ENCODE data around the gene NUDCD3.

NUDCD3 gene

DNA sequence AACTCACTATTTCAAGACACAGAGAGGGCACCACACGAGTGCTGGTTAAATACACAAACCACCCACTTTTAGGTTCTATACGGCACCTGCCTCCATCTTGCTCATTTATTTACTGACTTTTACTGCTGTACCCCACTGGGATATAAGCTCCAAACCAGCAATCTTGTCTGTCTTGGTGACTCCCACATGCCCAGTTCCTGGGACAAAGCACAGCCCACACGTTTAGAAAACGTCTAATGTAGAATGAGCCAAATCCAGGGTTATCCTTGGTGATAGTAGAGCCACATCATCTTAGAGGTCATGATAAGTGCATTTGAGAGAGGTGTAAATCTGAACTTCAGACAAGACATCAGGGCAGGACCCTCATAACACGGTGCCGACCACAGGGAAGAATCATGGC, 73.5 kb downstream of the NUDCD3 start:
- ATAC-seq: no peak
- H3K27ac Mint-ChIP-seq: no peak overlapping the region
- H3K36me3 Mint-ChIP-seq: peaks cover 66% of the 10 kb centered on the region
- H3K9me3 Mint-ChIP-seq: peaks cover under 1% of the 10 kb centered on the region
- no peaks in the 10 kb centered on the region for H3K27me3 Mint-ChIP-seq
- H3K4me1 Mint-ChIP-seq: peaks cover 23% of the 10 kb centered on the region
- H3K4me3 Mint-ChIP-seq: no peak overlapping the region

DNA sequence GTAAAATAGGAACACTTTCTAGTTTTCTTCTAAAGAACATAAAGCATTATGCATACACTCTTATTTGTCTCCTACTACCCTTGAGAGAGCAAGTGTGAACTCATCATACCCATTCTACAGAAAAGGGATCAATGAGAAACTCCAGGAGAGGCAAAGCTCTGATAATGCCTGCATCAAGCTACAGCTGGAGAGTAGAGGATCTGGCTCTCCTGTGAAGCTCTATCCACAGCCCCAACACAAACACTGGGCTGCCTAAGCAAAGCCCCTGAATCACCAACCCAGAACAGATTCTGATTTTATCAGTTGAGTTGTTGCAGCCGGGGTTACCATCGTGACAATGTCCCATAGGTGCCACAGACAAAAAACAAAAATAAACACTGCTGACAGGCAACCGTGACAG, 74.9 kb downstream of the NUDCD3 start:
- no peak for ATAC-seq
- no peak overlapping the region for H3K27ac Mint-ChIP-seq

DNA sequence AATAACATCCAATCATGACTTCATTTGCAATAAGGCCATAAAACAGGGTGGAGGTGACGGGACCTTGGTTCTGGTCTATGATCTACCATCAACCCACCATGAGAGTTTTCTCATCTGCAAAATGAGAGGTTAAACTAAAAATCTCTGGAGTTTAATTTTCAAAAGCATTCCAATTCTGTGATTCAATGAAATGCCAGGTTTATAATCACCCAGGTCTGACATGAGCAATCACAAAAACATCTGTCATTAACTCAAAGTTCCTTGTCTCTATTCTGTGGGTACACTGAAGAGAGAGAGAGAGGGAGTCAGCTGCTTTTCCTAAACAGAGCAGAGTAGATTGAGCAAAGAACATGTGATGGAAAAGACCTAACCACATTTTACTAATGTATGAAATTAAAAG, 75.4 kb downstream of the NUDCD3 start:
- no peak overlapping the region for H3K4me3 Mint-ChIP-seq
- peaks cover 66% of the 10 kb centered on the region for H3K36me3 Mint-ChIP-seq
- ATAC-seq: no peak
- peaks cover 4% of the 10 kb centered on the region for H3K4me1 Mint-ChIP-seq
- no peaks in the 10 kb centered on the region for H3K27me3 Mint-ChIP-seq
- peaks cover 5% of the 10 kb centered on the region for H3K9me3 Mint-ChIP-seq
- no peak overlapping the region for H3K27ac Mint-ChIP-seq

More for the DNA sequence above, 74.9 kb downstream of the NUDCD3 start:
- Mint-ChIP-seq H3K36me3 (peaks cover 66% of the 10 kb centered on the region), H3K27me3 (no peaks in the 10 kb centered on the region), H3K4me1 (peaks cover 9% of the 10 kb centered on the region), H3K9me3 (peaks cover 5% of the 10 kb centered on the region), H3K4me3 (no peak overlapping the region)

DNA sequence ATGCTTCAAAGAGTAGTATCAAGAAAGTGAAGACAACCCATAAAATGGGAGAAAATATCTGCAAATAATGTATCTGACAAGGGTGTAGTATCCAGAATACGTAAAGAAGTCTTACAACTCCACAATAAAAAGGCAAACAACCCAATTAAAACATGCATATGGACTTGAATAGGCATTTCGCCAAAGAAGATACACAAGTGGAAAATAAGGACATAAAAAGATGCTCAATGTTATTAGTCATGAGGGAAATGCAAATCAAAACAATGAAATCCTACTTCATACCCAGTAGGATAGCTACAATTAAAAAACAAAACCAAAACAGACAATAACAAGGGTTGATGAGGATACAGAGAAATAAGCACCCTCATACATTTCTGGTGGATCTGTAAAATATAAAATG, 79.2 kb downstream of the NUDCD3 start:
- Mint-ChIP-seq H3K36me3 (peaks cover 58% of the 10 kb centered on the region), H3K4me3 (no peak overlapping the region), H3K27me3 (no peaks in the 10 kb centered on the region), H3K4me1 (peaks cover 16% of the 10 kb centered on the region), H3K9me3 (peaks cover 5% of the 10 kb centered on the region), H3K27ac (no peak overlapping the region)
- ATAC-seq: no peak

DNA sequence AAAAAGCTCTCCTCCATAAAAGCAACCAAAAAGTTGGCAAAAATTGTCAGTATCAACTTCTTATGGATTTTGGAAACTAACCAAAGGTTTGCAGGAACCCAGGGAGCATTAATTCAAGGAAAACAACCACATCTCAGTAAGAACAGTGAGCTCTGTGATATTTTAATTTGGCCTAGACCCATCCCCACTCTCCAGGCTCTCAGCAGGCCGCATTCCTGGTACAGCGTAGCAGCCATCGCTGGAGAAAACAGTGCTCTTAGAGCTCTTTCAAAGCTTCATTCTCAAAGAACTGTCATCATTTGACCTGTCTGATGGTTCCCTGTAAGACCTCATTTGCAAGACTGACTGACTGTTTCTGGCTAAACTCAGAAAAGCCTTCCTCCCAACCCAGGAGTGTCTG, 81.9 kb downstream of the NUDCD3 start:
- Mint-ChIP-seq H3K9me3 (peaks cover 5% of the 10 kb centered on the region), H3K4me3 (no peak overlapping the region), H3K36me3 (peaks cover 61% of the 10 kb centered on the region), H3K4me1 (peaks cover 17% of the 10 kb centered on the region), H3K27ac (no peak overlapping the region), H3K27me3 (no peaks in the 10 kb centered on the region)
- no peak for ATAC-seq

DNA sequence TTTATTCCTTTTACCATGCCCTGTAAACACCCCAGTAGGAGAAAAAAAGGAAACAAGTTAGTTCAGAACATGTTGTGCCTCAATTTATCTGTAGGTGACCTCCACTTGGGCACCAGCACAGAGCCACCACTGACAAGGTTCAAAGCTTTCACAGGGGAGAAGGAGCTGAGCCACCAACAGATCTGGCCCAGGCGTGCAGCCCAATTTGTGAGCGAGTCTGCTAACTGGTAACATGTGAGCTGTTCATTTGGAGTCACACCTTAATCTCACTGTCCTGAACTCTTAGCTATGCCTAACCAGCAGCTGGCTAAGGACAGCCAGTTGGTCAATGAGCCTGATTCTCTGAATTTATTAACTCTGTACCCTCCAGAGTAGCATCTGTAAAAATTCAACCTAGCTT, 86.7 kb downstream of the NUDCD3 start:
- Mint-ChIP-seq H3K27me3 (no peaks in the 10 kb centered on the region), H3K36me3 (peaks cover 55% of the 10 kb centered on the region), H3K4me1 (peaks cover 9% of the 10 kb centered on the region), H3K9me3 (no peaks in the 10 kb centered on the region), H3K27ac (no peak overlapping the region), H3K4me3 (no peak overlapping the region)
- ATAC-seq: no peak

DNA sequence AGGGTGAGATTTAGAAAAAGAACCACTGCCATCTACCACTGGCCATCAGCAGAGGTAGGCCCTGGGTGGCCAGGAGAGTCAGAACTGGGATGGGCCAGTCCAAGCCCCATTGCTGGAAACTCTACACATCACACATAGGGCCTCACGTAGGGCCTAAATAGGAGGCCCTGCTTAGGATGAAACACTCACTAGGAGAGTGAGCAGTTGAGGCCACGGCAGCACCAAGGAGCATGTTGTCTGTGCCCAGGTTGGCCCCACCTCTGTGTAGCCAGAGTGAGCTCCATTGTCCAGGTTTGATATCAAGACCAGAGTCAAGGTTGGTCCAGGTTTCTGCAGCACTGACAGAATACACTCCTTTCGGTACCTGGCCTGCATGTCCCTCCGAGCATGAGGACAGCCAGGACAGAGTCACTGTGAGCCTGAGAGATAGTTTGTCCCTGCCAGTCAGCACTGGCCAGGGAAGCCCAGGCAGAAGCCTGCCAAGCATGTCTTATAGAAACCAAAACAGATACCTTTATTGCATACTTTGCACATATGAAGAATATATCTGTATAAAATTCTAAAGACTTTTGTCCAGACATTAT, 87.2 kb downstream of the NUDCD3 start:
- H3K27ac Mint-ChIP-seq: no peak overlapping the region

DNA sequence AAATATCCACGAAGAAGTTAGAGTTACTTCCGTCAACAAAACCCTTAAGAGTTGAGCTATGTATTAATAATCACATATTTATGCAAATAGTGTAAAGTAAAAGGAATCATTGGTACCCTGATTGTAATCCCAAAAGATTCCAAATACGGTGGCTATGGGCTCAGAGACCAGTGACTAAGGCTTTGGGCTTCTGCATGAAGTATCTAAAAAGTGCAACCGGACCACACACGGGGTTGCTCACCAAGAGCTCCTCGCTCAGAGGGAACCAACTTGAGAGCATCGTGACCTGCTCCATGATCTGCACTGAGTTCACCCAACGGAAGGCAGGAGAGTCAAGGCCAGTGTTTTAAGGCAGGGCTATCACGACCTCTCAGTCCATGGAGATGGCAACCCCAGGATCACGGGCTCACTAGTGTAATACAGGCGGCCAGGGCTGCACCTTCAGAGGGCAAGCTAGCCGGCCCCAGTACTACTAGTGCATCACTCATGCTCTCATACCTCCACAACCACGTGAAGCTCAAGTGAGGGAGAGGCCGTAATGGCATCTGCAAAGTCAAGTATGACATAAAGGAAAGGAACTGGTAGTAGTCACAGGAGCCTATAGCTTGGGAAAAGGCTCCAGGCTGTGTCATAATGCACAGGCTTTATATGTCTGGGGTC, 87.9 kb downstream of the NUDCD3 start:
- Mint-ChIP-seq H3K36me3 (peaks cover 66% of the 10 kb centered on the region), H3K27me3 (no peaks in the 10 kb centered on the region), H3K4me3 (no peak overlapping the region), H3K27ac (no peak overlapping the region), H3K4me1 (peaks cover 9% of the 10 kb centered on the region), H3K9me3 (no peaks in the 10 kb centered on the region)
- ATAC-seq: no peak

More for the DNA sequence above, 87.2 kb downstream of the NUDCD3 start:
- Mint-ChIP-seq H3K9me3 (no peaks in the 10 kb centered on the region), H3K27me3 (no peaks in the 10 kb centered on the region), H3K4me3 (no peak overlapping the region), H3K4me1 (peaks cover 9% of the 10 kb centered on the region), H3K36me3 (peaks cover 60% of the 10 kb centered on the region)
- ATAC-seq: no peak

DNA sequence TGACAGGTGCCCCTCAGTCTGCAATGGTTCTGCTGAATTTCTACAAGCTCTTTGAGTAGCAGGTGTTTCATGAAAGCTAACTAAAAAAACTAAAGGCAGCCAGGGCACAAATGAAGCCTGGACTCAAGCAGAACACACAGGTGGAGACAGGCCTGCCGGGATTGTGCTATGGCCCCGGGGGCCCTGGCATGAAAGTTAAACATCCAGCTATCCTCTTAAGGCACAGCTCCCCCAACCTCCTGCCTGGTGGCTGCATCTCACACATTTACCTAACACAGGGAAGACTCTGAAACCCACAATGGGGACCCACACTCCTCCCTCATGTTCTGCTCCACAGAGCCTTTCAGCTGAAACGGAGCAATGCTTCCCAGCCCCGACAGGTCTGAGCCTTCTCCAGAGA, 88.8 kb downstream of the NUDCD3 start:
- no peaks in the 10 kb centered on the region for H3K9me3 Mint-ChIP-seq

DNA sequence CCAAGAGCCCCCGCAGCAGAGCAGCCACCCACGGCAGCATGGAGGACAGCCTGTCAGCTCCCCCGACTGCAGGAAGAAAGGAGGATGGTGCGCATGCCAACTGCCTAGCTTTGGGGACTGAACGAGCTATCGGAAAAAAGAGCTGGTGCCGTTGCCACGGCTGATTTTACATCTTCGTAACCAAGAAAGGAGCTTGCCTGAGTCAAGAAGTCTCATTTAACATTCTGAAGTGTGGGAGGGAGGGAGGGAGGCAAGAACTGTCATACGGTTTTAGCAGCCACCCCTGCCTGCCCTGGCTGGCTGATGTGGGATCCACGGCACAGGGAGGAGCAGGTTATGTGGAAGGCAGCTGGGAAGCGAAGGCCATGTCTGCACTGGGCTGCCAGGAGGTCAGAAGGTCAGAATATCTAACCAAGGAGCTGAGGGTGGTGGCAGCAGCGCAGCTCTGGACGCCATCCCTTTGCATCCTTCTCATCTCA, 90.4 kb downstream of the NUDCD3 start:
- peaks cover 74% of the 10 kb centered on the region for H3K36me3 Mint-ChIP-seq
- no peak overlapping the region for H3K4me3 Mint-ChIP-seq
- H3K27me3 Mint-ChIP-seq: no peaks in the 10 kb centered on the region
- H3K9me3 Mint-ChIP-seq: no peaks in the 10 kb centered on the region
- ATAC-seq: no peak
- no peak overlapping the region for H3K27ac Mint-ChIP-seq
- peaks cover 10% of the 10 kb centered on the region for H3K4me1 Mint-ChIP-seq

More for the DNA sequence above, 88.8 kb downstream of the NUDCD3 start:
- peaks cover 69% of the 10 kb centered on the region for H3K36me3 Mint-ChIP-seq
- H3K27me3 Mint-ChIP-seq: no peaks in the 10 kb centered on the region
- no peak overlapping the region for H3K27ac Mint-ChIP-seq
- H3K4me1 Mint-ChIP-seq: peaks cover 10% of the 10 kb centered on the region
- no peak for ATAC-seq
- no peak overlapping the region for H3K4me3 Mint-ChIP-seq

DNA sequence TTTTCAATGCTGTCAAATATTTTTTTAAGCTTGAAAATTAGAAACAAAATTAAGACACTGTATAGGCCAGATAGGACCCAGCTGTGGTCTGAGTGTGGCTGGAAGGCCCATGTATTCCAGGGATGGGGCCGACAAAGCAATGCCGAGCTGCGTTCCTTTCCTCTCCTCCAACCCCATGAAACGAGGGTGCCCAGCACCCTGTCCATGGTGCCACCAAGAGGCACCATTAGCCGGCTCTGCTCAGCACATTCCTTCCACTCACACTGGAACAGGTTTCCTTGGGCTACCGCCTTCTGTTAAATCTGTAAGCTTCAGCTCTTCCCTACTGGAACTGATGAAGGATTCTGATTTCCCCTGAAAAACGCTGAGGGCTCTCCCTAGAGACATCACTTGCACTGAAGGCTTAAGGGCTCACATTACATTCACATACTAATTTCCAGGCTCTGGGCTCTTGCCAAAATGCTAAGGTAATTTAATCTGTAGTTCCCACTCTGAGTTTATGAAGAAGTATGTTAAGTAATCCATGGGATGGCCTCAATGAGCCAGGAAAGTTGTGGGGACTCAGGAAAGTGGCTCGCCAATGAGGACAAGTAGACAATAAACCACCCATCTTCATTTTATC, 91.4 kb downstream of the NUDCD3 start:
- peaks cover 10% of the 10 kb centered on the region for H3K4me1 Mint-ChIP-seq
- H3K36me3 Mint-ChIP-seq: peaks cover 74% of the 10 kb centered on the region
- no peaks in the 10 kb centered on the region for H3K9me3 Mint-ChIP-seq
- ATAC-seq: no peak
- no peak overlapping the region for H3K4me3 Mint-ChIP-seq
- no peaks in the 10 kb centered on the region for H3K27me3 Mint-ChIP-seq
- H3K27ac Mint-ChIP-seq: no peak overlapping the region

DNA sequence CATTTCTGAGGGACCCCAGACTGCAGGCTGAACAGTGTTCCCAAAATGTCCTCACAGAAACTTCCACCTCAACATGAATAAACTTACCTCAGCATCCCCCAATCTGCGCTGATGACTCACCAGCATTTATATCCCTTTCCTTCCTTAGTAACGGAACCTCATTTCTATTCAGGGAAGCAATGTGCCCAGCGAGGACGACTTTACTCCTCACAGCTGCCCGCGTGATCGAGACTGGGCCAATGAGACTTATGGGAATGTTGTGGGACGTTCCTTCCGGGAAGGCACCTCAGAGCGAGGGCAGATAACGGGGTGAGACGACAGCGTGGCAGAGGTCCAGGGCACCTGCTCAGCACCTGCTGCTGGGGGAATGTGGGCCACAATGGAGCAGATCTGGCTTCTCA, 91.9 kb downstream of the NUDCD3 start:
- Mint-ChIP-seq H3K4me1 (peaks cover 10% of the 10 kb centered on the region), H3K27ac (no peak overlapping the region), H3K4me3 (no peak overlapping the region), H3K9me3 (no peaks in the 10 kb centered on the region), H3K36me3 (peaks cover 75% of the 10 kb centered on the region), H3K27me3 (no peaks in the 10 kb centered on the region)
- ATAC-seq: no peak

DNA sequence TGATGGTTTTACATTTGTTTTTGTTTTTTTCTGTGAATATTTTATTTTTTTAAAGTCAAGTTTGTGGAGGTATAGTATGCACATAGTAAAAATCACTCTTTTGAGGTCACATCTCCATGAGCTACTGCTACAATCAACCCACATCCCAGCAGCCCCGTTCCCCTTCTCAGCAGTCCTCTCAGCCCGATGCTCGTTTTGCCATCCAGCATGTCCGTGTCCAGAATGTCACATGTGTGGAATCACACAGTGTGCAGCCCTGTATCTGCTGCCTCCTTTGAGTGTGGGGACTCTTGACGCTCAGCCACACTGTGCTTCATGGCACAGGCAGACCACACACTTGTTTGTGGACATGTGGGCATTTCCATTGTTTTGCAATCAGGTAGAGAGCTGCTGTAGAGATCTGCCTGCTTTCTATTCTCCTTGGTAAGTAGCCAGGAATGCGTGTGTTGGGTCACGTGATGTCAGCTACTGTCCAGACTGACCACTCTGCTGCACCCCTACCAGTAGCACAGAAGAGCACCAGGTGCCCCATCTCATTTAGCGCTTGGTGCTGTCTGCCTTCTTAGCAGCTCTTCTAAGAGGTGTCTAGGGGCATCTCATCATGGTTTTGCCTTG, 93.4 kb downstream of the NUDCD3 start:
- no peaks in the 10 kb centered on the region for H3K9me3 Mint-ChIP-seq
- no peak overlapping the region for H3K4me3 Mint-ChIP-seq
- peaks cover 71% of the 10 kb centered on the region for H3K36me3 Mint-ChIP-seq
- no peak for ATAC-seq
- no peaks in the 10 kb centered on the region for H3K27me3 Mint-ChIP-seq
- no peak overlapping the region for H3K27ac Mint-ChIP-seq
- peaks cover 10% of the 10 kb centered on the region for H3K4me1 Mint-ChIP-seq

DNA sequence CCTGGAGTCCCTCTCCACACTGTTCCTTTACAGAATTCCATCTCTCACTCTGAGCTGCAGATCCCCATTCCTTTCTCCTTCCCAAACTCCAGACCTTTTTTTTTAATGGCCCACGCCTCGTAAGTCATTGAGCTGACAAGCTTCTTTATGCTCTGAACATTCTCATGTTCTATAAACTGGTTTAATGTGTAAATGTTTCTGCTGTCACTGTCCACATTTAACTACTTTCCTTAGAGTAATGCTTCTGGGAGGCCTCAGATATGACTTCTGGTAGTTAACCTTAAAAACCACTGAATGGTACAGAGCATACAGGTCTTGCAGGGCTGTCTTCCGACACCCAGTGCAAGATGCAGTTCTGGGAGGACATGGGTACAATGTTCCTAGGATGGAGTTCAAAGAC, 94.0 kb downstream of the NUDCD3 start:
- H3K4me1 Mint-ChIP-seq: peaks cover 10% of the 10 kb centered on the region
- H3K27ac Mint-ChIP-seq: no peak overlapping the region
- peaks cover 68% of the 10 kb centered on the region for H3K36me3 Mint-ChIP-seq
- H3K27me3 Mint-ChIP-seq: no peaks in the 10 kb centered on the region
- no peak overlapping the region for H3K4me3 Mint-ChIP-seq
- H3K9me3 Mint-ChIP-seq: no peaks in the 10 kb centered on the region
- ATAC-seq: no peak

DNA sequence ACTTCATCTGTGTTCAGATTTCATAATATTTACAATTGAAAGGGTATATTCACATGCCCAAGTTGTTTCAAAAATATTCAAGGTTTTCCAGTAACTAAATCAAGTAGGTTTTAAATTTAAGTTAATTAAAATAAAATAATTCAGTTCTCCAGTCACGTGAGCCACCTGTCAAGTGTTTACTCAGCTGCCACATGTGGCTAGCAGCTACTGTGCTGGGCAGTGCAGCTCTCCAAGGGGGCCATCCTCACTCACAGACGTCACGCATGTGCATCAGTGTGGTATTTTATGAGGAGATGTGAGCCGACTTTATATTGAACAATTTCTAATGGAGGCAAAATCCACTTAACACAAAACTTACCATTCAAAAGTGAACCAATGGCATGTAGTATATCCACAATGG, 95.4 kb downstream of the NUDCD3 start:
- H3K27ac Mint-ChIP-seq: no peak overlapping the region
- H3K4me3 Mint-ChIP-seq: no peak overlapping the region
- ATAC-seq: no peak
- no peaks in the 10 kb centered on the region for H3K9me3 Mint-ChIP-seq
- peaks cover 10% of the 10 kb centered on the region for H3K4me1 Mint-ChIP-seq
- H3K27me3 Mint-ChIP-seq: no peaks in the 10 kb centered on the region
- peaks cover 70% of the 10 kb centered on the region for H3K36me3 Mint-ChIP-seq
